GM12865 (cell line): ENCODE data around the gene TMPRSS13.

Source experiments
- DNase-seq: peaks from one replicate; pipeline ENCODE4 v3.0.0; 2010; ENCODE audit warnings: low read depth
- H3K4me3 ChIP-seq: 2 replicates; pipeline ENCODE4 v1.5.1; 2011; ENCODE audit warnings: mild to moderate bottlenecking, low read depth, low read length, control low read depth
- TF ChIP-seq, protein P1 (sequence below): IDR thresholded peaks from 2 replicates; pipeline ENCODE4 v1.5.1; 2011; ENCODE audit warnings: low read length, control low read depth, low read depth, inconsistent platforms; ENCODE audit not compliant: insufficient read depth; ENCODE audit errors: missing control alignments

The TMPRSS13 gene

DNA sequence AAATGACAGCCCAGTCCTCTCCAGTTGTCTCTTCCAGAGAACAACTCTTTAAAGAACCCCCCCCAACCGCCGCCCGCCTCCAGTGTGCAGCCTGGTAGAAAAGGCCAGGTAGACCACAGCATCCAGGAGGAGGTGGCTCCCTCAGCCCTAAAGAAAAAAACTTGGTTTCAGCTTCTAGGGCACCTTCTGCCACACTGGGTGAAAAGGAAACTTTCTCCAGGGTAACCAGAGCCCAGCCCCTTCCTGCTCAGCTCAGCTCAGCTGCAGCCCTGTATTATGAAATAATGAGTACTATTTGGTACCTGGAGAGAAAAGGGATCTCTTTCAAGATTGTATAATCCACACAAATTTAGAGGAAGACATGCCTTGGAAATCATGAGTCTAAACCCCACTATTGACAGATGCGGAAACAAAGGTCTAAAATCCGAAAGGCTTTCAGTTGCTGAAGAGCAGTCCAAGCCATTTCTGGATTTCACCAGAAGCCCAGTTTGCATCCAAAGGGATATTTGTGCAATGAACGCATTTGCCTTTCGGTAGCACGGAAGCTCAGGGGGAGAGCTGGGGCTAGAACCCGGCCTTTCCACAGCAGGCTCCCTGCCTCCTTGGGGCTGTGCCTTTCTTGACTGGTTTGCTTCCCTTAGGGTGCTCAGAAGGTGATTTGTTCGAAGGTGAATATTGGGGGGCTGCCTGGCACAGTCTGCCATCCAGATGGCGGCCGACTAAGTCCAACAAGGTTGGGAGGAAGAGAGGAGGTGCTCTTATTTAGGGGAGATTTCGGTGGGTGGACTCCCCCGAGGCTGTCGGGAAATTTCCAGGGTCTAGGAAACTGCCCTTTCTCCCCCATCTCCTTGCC, 56.0 kb downstream of the TMPRSS13 start:
- DNase-seq, result no peak
- H3K4me3 ChIP-seq, result no peak overlapping the region
- TF ChIP-seq, protein P1, sequence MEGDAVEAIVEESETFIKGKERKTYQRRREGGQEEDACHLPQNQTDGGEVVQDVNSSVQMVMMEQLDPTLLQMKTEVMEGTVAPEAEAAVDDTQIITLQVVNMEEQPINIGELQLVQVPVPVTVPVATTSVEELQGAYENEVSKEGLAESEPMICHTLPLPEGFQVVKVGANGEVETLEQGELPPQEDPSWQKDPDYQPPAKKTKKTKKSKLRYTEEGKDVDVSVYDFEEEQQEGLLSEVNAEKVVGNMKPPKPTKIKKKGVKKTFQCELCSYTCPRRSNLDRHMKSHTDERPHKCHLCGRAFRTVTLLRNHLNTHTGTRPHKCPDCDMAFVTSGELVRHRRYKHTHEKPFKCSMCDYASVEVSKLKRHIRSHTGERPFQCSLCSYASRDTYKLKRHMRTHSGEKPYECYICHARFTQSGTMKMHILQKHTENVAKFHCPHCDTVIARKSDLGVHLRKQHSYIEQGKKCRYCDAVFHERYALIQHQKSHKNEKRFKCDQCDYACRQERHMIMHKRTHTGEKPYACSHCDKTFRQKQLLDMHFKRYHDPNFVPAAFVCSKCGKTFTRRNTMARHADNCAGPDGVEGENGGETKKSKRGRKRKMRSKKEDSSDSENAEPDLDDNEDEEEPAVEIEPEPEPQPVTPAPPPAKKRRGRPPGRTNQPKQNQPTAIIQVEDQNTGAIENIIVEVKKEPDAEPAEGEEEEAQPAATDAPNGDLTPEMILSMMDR, result no peak

DNA sequence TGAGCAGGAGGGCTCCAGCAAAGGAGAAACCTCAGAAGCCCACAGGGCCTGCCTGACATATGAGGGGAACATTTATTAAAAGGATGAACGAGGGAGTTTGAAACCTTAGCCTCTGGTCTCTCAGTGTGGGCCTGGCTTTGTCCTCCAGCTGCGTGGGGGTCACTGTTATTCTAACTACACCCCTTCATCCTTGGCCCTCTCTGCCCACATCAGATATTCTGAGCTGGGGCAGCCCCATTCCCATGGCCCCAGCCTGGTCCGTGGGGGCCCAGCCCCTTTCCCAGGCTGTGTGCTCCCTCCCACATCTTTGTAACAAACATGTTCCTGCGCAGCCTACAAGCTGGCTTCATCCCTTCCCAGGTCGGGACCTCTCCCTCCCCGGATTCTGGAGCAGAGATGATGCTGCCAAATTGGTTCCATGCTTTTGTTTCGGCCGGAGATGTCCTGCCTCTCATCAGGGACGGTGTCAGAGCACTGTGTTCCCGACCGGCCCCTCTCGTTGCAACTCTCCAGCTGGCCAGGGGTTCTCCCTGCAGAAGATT, 56.7 kb downstream of the TMPRSS13 start:
- TF ChIP-seq, protein P1, result no peak
- H3K4me3 ChIP-seq, result no peak overlapping the region
- DNase-seq, result no peak

DNA sequence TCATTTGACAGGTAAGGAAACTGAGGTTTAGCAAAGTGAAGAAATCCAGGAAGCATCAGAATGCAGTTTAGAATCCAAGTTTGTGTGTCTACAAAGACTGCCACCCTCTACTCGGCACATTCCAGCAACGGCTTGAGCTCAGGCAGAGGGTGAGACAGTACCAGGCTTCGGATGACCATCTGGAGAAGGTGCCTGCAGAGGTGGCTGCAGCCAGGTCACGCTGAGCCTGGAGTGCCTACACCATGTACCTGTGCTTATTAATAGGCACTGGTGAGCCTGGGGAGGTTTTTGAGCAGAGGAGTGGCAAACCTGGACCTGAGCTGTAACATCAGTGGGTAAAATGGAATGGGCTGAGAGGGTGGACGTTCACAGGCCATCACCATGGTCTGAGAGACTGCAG, 57.4 kb downstream of the TMPRSS13 start:
- no peak overlapping the region for H3K4me3 ChIP-seq
- DNase-seq, result no peak
- TF ChIP-seq, protein P1, result no peak

DNA sequence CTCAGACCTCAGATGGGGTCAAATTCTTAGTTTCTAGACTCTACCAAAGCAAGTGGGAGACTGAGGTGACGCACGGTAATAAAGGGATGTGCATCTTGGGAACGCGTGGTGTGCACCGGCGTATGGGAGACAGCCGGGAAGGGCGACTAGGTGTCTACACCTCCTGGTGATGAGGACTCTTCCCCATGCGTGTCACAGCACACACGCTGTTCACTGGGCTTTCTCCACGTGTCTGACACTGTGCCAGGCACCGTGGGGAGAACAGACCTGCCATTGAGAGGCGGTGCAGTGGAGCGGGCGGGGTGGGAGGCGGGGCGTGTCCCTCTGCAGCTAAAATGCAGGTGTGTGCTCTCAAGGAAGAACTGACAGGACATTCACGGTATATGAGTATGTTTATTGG, 58.0 kb downstream of the TMPRSS13 start:
- DNase-seq, result no peak
- TF ChIP-seq, protein P1, result no peak
- no peak overlapping the region for H3K4me3 ChIP-seq

DNA sequence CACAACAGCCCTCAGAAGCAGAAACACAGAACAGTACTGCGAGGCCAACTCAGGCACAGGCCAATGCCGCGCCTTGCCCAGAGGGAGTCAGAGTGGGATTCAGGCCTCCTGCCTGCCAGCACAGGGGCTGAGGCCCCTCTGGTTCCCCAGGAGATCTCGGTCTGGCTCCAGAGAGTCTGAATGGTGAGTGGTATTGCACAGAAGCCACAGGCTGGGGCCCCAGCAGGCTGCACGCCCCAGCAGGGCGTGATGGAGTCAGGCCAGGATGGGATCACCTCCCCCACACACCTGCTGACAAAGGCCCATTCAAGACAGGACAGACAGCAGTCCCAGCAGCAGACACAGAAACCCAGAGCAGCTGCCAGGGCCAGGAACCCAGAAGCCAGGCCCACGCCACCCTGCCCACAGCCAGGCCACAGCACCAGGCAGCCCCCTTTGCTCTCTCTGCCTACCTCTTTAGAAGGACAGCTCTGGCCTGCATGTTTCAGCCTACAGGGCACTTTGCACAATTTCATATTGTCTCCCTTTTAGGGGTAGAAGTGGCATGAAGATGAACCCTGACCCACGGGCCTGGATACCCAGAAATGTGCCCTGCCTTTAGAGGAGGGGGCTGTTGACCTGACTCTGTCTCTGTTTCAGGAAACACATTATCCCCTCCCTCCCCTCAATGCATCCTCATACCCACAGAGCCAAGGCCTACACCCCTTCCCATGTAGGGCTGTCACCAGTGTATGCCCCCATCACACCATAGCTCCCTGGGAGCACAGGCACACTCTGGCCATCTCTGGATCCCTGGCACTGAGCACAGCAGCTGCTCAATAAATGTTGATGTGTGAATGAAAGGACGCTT, 58.9 kb downstream of the TMPRSS13 start:
- no peak for DNase-seq
- TF ChIP-seq, protein P1, result no peak
- H3K4me3 ChIP-seq, result no peak overlapping the region

DNA sequence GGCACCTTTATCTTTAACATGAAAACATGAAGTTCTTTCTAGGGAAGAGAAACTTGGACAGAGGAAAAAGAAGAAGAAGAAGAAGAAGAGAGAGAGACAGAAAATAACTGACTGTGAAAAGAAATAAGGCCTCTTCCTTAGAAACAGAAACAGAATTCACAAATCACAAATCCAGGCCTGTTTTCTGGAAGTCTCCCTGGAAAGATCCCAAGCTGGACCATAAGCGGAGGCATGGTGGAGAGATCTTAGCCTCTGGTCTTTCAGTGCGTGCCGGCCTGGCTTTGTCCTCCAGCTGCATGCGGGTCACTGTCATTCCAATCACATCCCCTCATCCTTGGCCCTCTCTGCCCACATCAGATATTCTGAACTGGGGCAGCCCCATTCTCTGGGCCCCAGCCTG, 59.6 kb downstream of the TMPRSS13 start:
- no peak for DNase-seq
- TF ChIP-seq, protein P1, result no peak
- H3K4me3 ChIP-seq, result no peak overlapping the region
